ENCODE data around the gene MYO7B. TPM values are rescaled to one million over a fixed set of nuclear protein-coding genes. Genes with fewer than 3 reads are reported as not detected.
"Not testable (repeated sequence)": the region's sequence is repeated elsewhere in the genome, so short reads cannot be mapped to it uniquely, and the experiment has no call there.

Gene MYO7B
- total RNA-seq, 1 donor, result under 0.01 TPM

DNA sequence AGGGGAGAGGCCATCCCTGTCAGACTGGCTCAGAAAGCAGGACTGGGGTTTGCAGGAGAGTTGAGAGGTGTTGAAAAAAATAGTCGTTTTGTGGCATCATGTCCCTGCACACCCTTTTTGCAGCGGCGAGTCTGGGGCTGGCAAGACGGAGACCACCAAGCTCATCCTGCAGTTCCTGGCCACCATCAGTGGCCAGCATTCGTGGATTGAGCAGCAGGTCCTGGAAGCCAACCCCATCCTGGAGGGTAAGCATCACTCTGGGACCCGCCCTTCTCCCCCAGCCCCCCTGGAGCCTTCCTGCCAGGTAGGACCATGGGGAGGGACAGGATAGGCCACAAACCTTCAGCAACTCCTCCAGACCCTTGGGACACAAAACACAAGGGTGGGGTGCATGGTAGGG is 34.2 kb downstream of the MYO7B start:
- H3K79me2 ChIP-seq (ENCODE audit: insufficient read depth, low read length), result no peaks in the 10 kb centered on the region
- H3K4me2 ChIP-seq (ENCODE audit: insufficient read depth, low read length), result peak overlapping the region; percentile 39
- H3K4me1 ChIP-seq (ENCODE audit: insufficient read depth, low read length), result peaks cover 28% of the 10 kb centered on the region
- H3K27me3 ChIP-seq (ENCODE audit: insufficient read depth, low read length), result no peaks in the 10 kb centered on the region
- peak overlapping the region; percentile 75 for H3K27ac ChIP-seq (ENCODE audit: low read depth, low read length)
- H3K4me3 ChIP-seq (ENCODE audit: insufficient read depth, low read length), result no peak overlapping the region
- H2AFZ ChIP-seq (ENCODE audit: low read length), result no peak overlapping the region
- no peaks in the 10 kb centered on the region for H4K20me1 ChIP-seq (ENCODE audit: insufficient read depth, low read length)
- H3K36me3 ChIP-seq (ENCODE audit: insufficient read depth, low read length), result no peaks in the 10 kb centered on the region
- TF ChIP-seq, protein P1, sequence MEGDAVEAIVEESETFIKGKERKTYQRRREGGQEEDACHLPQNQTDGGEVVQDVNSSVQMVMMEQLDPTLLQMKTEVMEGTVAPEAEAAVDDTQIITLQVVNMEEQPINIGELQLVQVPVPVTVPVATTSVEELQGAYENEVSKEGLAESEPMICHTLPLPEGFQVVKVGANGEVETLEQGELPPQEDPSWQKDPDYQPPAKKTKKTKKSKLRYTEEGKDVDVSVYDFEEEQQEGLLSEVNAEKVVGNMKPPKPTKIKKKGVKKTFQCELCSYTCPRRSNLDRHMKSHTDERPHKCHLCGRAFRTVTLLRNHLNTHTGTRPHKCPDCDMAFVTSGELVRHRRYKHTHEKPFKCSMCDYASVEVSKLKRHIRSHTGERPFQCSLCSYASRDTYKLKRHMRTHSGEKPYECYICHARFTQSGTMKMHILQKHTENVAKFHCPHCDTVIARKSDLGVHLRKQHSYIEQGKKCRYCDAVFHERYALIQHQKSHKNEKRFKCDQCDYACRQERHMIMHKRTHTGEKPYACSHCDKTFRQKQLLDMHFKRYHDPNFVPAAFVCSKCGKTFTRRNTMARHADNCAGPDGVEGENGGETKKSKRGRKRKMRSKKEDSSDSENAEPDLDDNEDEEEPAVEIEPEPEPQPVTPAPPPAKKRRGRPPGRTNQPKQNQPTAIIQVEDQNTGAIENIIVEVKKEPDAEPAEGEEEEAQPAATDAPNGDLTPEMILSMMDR (IDR thresholded peaks at IDR 0.05; ENCODE audit: extremely low read depth, low read depth, low read length), result no peak
- no peak for DNase-seq (ENCODE audit: insufficient read length, low spot score, missing footprints)
- H3K9me3 ChIP-seq (ENCODE audit: low read depth, low read length), result no peaks in the 10 kb centered on the region

- no peaks in the 10 kb centered on the region for H3K9me3 ChIP-seq (ENCODE audit: low read depth, low read length)
- DNase-seq (ENCODE audit: insufficient read length, low spot score, missing footprints), result peak; percentile 77
- H3K27me3 ChIP-seq (ENCODE audit: insufficient read depth, low read length), result no peaks in the 10 kb centered on the region
- H3K4me1 ChIP-seq (ENCODE audit: insufficient read depth, low read length), result peaks cover 29% of the 10 kb centered on the region
- no peaks in the 10 kb centered on the region for H3K36me3 ChIP-seq (ENCODE audit: insufficient read depth, low read length)
- no peak overlapping the region for H3K27ac ChIP-seq (ENCODE audit: low read depth, low read length)
- H2AFZ ChIP-seq (ENCODE audit: low read length), result no peak overlapping the region
- no peaks in the 10 kb centered on the region for H4K20me1 ChIP-seq (ENCODE audit: insufficient read depth, low read length)
- no peaks in the 10 kb centered on the region for H3K79me2 ChIP-seq (ENCODE audit: insufficient read depth, low read length)
- H3K4me2 ChIP-seq (ENCODE audit: insufficient read depth, low read length), result no peak overlapping the region
- TF ChIP-seq, protein P1 (IDR thresholded peaks at IDR 0.05; ENCODE audit: extremely low read depth, low read depth, low read length), result no peak
- H3K4me3 ChIP-seq (ENCODE audit: insufficient read depth, low read length), result no peak overlapping the region
These were observed 35.1 kb downstream of the MYO7B start for GRCh38 chr2:127570282-127571250.

DNA sequence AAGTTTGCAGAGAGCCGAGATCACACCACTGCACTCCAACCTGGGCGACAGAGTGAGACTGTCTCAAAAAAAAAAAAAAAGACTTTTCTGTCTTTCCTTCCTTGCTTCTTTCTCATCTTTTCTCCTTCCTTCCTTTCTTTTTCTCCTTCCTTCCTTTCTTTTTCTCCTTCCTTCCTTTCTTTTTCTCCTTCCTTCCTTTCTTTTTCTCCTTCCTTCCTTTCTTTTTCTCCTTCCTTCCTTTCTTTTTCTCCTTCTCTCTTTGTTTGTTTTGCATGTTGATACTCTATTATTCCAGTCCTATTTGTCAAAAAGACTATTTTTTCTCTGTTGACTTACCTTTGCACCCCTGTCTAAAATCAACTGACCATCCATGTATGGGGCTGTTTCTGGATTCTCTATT is 36.9 kb downstream of the MYO7B start:
- H3K9me3 ChIP-seq (ENCODE audit: low read depth, low read length); H3K4me3 ChIP-seq (ENCODE audit: insufficient read depth, low read length); H3K79me2 ChIP-seq (ENCODE audit: insufficient read depth, low read length); H2AFZ ChIP-seq (ENCODE audit: low read length); H3K27ac ChIP-seq (ENCODE audit: low read depth, low read length); H3K27me3 ChIP-seq (ENCODE audit: insufficient read depth, low read length); DNase-seq (ENCODE audit: insufficient read length, low spot score, missing footprints); H3K4me2 ChIP-seq (ENCODE audit: insufficient read depth, low read length); H3K36me3 ChIP-seq (ENCODE audit: insufficient read depth, low read length); H4K20me1 ChIP-seq (ENCODE audit: insufficient read depth, low read length): not testable (repeated sequence)
- H3K4me1 ChIP-seq (ENCODE audit: insufficient read depth, low read length), result peaks cover 43% of the 10 kb centered on the region

- TF ChIP-seq, protein P1 (IDR thresholded peaks at IDR 0.05; ENCODE audit: extremely low read depth, low read depth, low read length), result no peak
- Histone ChIP-seq H3K4me2 (ENCODE audit: insufficient read depth, low read length) (no peak overlapping the region), H3K79me2 (ENCODE audit: insufficient read depth, low read length) (no peaks in the 10 kb centered on the region), H4K20me1 (ENCODE audit: insufficient read depth, low read length) (no peaks in the 10 kb centered on the region), H3K9me3 (ENCODE audit: low read depth, low read length) (no peaks in the 10 kb centered on the region), H3K4me3 (ENCODE audit: insufficient read depth, low read length) (no peak overlapping the region), H3K27me3 (ENCODE audit: insufficient read depth, low read length) (no peaks in the 10 kb centered on the region), H2AFZ (ENCODE audit: low read length) (no peak overlapping the region), H3K4me1 (ENCODE audit: insufficient read depth, low read length) (peaks cover 43% of the 10 kb centered on the region), H3K36me3 (ENCODE audit: insufficient read depth, low read length) (no peaks in the 10 kb centered on the region), H3K27ac (ENCODE audit: low read depth, low read length) (no peak overlapping the region)
- DNase-seq (ENCODE audit: insufficient read length, low spot score, missing footprints), result no peak
These were observed 37.4 kb downstream of the MYO7B start for GRCh38 chr2:127572841-127573240.
